Brain microvascular endothelial cell (primary cell): ENCODE results near the gene SIPA1L3.

ENCODE experiments used
- DNase-seq: peaks from one replicate; pipeline ENCODE4 v3.0.0-alpha.2; 2020
- H3K27ac ChIP-seq: fragments of 250-450 bp; sonication (Bioruptor Pico); 2 replicates; pipeline ENCODE4 v1.5.1; 2020; ENCODE audit warnings: mild to moderate bottlenecking, moderate library complexity
- H3K27me3 ChIP-seq: fragments of 250-450 bp; sonication (Bioruptor Pico); replicated peaks from 2 replicates; pipeline ENCODE4 v1.5.1; 2020; ENCODE audit warnings: mild to moderate bottlenecking
- H3K36me3 ChIP-seq: fragments of 250-450 bp; sonication (Bioruptor Pico); replicated peaks from 2 replicates; pipeline ENCODE4 v1.5.1; 2020; ENCODE audit warnings: mild to moderate bottlenecking
- H3K4me3 ChIP-seq: 2 replicates; pipeline ENCODE4 v1.5.1; 2011; ENCODE audit warnings: low read depth, mild to moderate bottlenecking, control low read depth, low read length, moderate library complexity
- CTCF ChIP-seq: IDR thresholded peaks from 2 replicates; pipeline ENCODE4 v1.5.1; 2011; ENCODE audit warnings: low read depth, mild to moderate bottlenecking, moderate library complexity, low read length, control low read depth, inconsistent platforms; ENCODE audit errors: missing control alignments
- in situ Hi-C: cut with HindIII; loops from 2 replicates; pipeline ENCODE4 v1.10.0; 2017; ENCODE audit warnings: low sequenced_read_pairs, low pct_ligation_motif_present

SIPA1L3 gene

DNA sequence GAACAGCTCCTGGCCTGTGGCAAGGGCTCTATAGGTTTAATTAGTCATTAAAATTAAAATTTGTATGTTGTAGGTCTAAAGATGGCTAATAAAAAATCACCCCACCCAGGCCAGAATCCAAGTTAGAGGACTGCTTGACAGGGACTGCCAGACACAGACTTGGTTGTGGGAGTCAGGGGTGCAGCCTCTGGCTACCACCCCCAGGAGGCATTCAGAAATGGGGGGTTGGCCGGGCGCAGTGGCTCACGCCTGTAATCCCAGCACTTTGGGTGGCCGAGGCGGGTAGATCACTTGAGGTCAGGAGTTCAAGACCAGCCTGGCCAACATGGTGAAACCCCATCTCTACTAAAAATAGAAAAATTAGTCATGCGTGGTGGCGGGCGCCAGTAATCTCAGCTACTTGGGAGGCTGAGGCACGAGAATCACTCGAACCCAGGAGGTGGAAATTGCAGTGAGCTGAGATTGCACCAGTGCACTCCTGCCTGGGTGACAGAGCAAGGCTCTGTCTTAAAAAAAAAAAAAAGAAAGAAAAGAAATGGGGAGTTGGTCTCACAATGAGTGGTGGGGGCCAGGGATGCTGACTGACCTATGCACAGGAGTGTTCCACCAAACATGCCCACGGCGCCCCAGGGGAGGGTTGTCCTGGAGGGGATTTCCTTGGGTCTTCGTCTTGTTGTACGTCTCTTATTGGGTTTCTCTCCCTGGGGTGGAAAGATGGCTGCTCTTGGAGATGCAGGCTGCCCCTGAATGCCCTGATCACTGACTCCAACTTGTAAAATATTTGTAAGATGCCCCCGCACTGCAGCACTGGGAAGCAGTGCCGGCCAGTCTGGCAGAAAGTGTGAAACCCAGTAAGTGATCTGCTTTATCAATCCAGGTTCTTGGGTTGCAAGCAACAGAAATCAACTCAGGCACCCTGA lies 68.8 kb downstream of the SIPA1L3 start:
- no peak for TF ChIP-seq CTCF

DNA sequence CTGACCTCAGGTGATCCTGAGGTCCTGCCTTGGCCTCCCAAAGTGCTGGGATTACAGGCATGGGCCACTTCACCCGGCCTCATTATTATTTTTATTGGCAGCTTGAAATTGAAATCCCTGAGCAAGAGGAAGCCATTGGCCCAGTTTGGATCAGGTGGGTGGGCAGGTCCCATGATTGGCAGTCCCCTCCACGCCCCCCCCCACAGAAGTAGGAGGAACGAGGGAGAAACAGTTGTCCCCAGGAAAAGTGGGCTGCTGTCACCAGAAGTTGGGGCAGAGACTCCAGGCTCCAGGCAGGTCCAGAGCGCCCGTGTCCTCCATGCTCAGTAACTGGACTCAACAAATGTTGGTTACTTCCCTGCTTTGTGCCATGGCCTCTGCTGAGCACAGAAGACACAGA lies 70.4 kb downstream of the SIPA1L3 start:
- Histone ChIP-seq H3K27ac (peak overlapping the region; percentile 73), H3K36me3 (no peaks in the 10 kb centered on the region), H3K27me3 (no peaks in the 10 kb centered on the region), H3K4me3 (no peak overlapping the region)
- TF ChIP-seq CTCF = no peak
- in situ Hi-C loops = no loop called here
- no peak for DNase-seq

More for the DNA sequence above, 68.8 kb downstream of the SIPA1L3 start:
- no peaks in the 10 kb centered on the region for H3K36me3 ChIP-seq
- in situ Hi-C loops = no loop called here
- H3K27ac ChIP-seq = no peak overlapping the region
- H3K4me3 ChIP-seq = no peak overlapping the region
- no peaks in the 10 kb centered on the region for H3K27me3 ChIP-seq
- DNase-seq = no peak

DNA sequence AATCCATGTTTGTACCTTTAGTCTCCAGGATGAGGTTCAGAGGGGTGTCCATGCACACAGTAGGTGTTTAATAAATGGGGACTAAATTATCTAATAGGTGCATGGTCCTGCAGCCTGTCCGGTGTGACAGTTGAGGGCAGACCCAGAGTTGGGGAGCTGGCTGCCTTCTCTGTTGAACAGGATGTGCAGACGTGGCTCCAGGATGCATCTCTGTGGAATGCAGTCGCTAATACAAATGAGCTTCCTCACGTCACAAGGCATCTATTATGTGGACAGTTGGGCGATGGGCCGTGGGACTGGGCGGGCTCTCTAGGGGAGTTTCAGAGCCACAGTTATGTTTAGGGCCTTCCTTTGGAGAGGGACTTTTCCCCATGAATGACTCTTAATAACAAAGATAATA lies 71.0 kb downstream of the SIPA1L3 start:
- TF ChIP-seq CTCF = no peak
- in situ Hi-C loops = no loop called here
- H3K36me3 ChIP-seq = no peaks in the 10 kb centered on the region
- H3K4me3 ChIP-seq = no peak overlapping the region
- DNase-seq = peak; percentile 94
- no peaks in the 10 kb centered on the region for H3K27me3 ChIP-seq
- H3K27ac ChIP-seq = peak overlapping the region; percentile 73

GRCh38 chr19:37979547-37980082 lies 72.6 kb downstream of the SIPA1L3 start:
- no peaks in the 10 kb centered on the region for H3K27me3 ChIP-seq
- H3K27ac ChIP-seq = no peak overlapping the region
- H3K36me3 ChIP-seq = no peaks in the 10 kb centered on the region
- no peak for TF ChIP-seq CTCF
- in situ Hi-C loops = no loop called here
- DNase-seq = no peak
- H3K4me3 ChIP-seq = no peak overlapping the region

GRCh38 chr19:37980419-37981170 lies 73.6 kb downstream of the SIPA1L3 start:
- Histone ChIP-seq H3K36me3 (no peaks in the 10 kb centered on the region), H3K4me3 (no peak overlapping the region), H3K27me3 (no peaks in the 10 kb centered on the region), H3K27ac (no peak overlapping the region)
- in situ Hi-C loops = no loop called here
- no peak for TF ChIP-seq CTCF
- no peak for DNase-seq
